HepG2 (cell line): Measurements from ENCODE around the gene B9D2. TPM values are rescaled to one million over a fixed set of nuclear protein-coding genes. Genes with fewer than 3 reads are reported as not detected.
A peak's percentile ranks its signal among the peaks of the same experiment; 100 is the strongest.

ENCODE experiments used
- BORCS8-MEF2B ChIP-seq: sonication (generic); formaldehyde crosslinking; IDR thresholded peaks from 2 replicates; pipeline ENCODE4 v1.8.0; 2022; ENCODE audit warnings: mild to moderate bottlenecking, missing genetic modification reagents
- CCAR2 ChIP-seq: fragments of 200-400 bp; formaldehyde crosslinking; optimal IDR thresholded peaks from 2 replicates; pipeline ENCODE3; 2018; ENCODE audit warnings: low read depth, mild to moderate bottlenecking, low read length, moderate library complexity
- DBP ChIP-seq: sonication (generic); formaldehyde crosslinking; IDR thresholded peaks from 2 replicates; pipeline ENCODE4 v1.4.0; 2020; ENCODE audit warnings: missing genetic modification reagents; ENCODE audit errors: not compliant biosample characterization
- EEA1 ChIP-seq: sonication (generic); formaldehyde crosslinking; IDR thresholded peaks from 2 replicates; pipeline ENCODE4 v1.5.1; 2020; ENCODE audit warnings: mild to moderate bottlenecking, missing genetic modification reagents, borderline replicate concordance
- ELF3 ChIP-seq: IDR thresholded peaks from 2 replicates; pipeline ENCODE4 v1.6.1; 2016; ENCODE audit warnings: missing genetic modification reagents, missing compliant biosample characterization
- EP300 ChIP-seq, 3 experiments: sonication (generic) in 1 of 3; formaldehyde crosslinking in 1 of 3; IDR thresholded peaks; 2 replicates each; pipeline versions ENCODE4 v1.5.1 to v1.6.1; 2011 to 2020; ENCODE audit warnings: low read depth in 2 of 3, low read length in 2 of 3, borderline replicate concordance in 1 of 3, improper control_type of control experiment in 1 of 3, mild to moderate bottlenecking in 1 of 3, missing genetic modification reagents in 1 of 3, moderate library complexity in 1 of 3
- FOXJ3 ChIP-seq: sonication (generic); formaldehyde crosslinking; IDR thresholded peaks from 2 replicates; pipeline ENCODE4 v1.4.0; 2020; ENCODE audit warnings: missing genetic modification reagents, mild to moderate bottlenecking, borderline replicate concordance
- GATAD1 ChIP-seq: IDR thresholded peaks from 2 replicates; pipeline ENCODE4 v1.6.1; 2016; ENCODE audit warnings: missing genetic modification reagents, missing compliant biosample characterization
- GLI4 ChIP-seq: sonication (generic); formaldehyde crosslinking; IDR thresholded peaks from 2 replicates; pipeline ENCODE4 v1.5.1; 2020; ENCODE audit warnings: missing genetic modification reagents, mild to moderate bottlenecking, moderate library complexity, borderline replicate concordance
- ISX ChIP-seq: sonication (generic); formaldehyde crosslinking; conservative IDR thresholded peaks from 2 replicates; pipeline ENCODE4 v1.5.0; 2020; ENCODE audit warnings: missing genetic modification reagents
- KDM5A ChIP-seq: fragments of 200-600 bp; sonication (generic); IDR thresholded peaks from 2 replicates; pipeline ENCODE4 v1.7.0; 2018; ENCODE audit warnings: antibody characterized with exemption, mild to moderate bottlenecking, low read length, borderline replicate concordance
- KDM5B ChIP-seq: sonication (generic); formaldehyde crosslinking; IDR thresholded peaks from 2 replicates; pipeline ENCODE4 v1.4.0; 2020; ENCODE audit warnings: missing genetic modification reagents, mild to moderate bottlenecking, borderline replicate concordance
- KMT2A ChIP-seq: sonication (generic); formaldehyde crosslinking; IDR thresholded peaks from 2 replicates; pipeline ENCODE4 v1.4.0; 2020; ENCODE audit warnings: missing genetic modification reagents
- PRMT3 ChIP-seq: sonication (generic); formaldehyde crosslinking; IDR thresholded peaks from 2 replicates; pipeline ENCODE4 v1.8.1; 2022; ENCODE audit warnings: low read depth, mild to moderate bottlenecking, moderate library complexity, missing genetic modification reagents, borderline replicate concordance
- RCOR2 ChIP-seq: IDR thresholded peaks from 2 replicates; pipeline ENCODE4 v1.6.1; 2016; ENCODE audit warnings: missing biosample characterization, missing genetic modification reagents
- RXRB ChIP-seq: IDR thresholded peaks from 2 replicates; pipeline ENCODE4 v1.6.1; 2016; ENCODE audit warnings: borderline replicate concordance, missing genetic modification reagents, missing compliant biosample characterization
- SCMH1 ChIP-seq: sonication (generic); formaldehyde crosslinking; IDR thresholded peaks from 2 replicates; pipeline ENCODE4 v1.9.0; 2021; ENCODE audit warnings: missing genetic modification reagents, mild to moderate bottlenecking, borderline replicate concordance
- ZBTB8A ChIP-seq: sonication (generic); formaldehyde crosslinking; IDR thresholded peaks from 2 replicates; pipeline ENCODE4 v1.4.0; 2020; ENCODE audit warnings: mild to moderate bottlenecking, low read depth, missing genetic modification reagents, borderline replicate concordance
- ZKSCAN5 ChIP-seq: sonication (generic); formaldehyde crosslinking; IDR thresholded peaks from 2 replicates; pipeline ENCODE4 v1.5.1; 2020; ENCODE audit warnings: mild to moderate bottlenecking, missing genetic modification reagents
- ZKSCAN8 ChIP-seq: IDR thresholded peaks from 2 replicates; pipeline ENCODE4 v1.6.1; 2016; ENCODE audit warnings: borderline replicate concordance, missing genetic modification reagents, missing compliant biosample characterization
- ZNF354B ChIP-seq: sonication (generic); formaldehyde crosslinking; IDR thresholded peaks from 2 replicates; pipeline ENCODE4 v1.8.0; 2022; ENCODE audit warnings: mild to moderate bottlenecking, missing genetic modification reagents
- ZNF746 ChIP-seq: sonication (generic); formaldehyde crosslinking; IDR thresholded peaks from 2 replicates; pipeline ENCODE4 v1.8.0; 2022; ENCODE audit warnings: mild to moderate bottlenecking, missing genetic modification reagents
- polyA plus RNA-seq, 8 experiments: library from polyadenylated mRNA; depleted of rRNA in 3 of 8; stranded (reverse) in 7 of 8; unstranded in 1 of 8; fragments of >200 nt; fragmentation: Illumina TruSeq in 4 of 8; extraction: Trizol in 4 of 8; gene quantifications; 2 replicates each; pipeline versions ENCODE4 v1.2.1 to v1.2.3, GENCODE V29; 2011 to 2016; ENCODE audit warnings: low read depth in 4 of 8, missing spikeins in 1 of 8, mixed read lengths in 1 of 8; ENCODE audit not compliant: insufficient read depth in 1 of 8
- total RNA-seq, 5 experiments: library from RNA; depleted of rRNA; stranded (reverse); fragments of >200 nt; fragmentation: Illumina TruSeq; extraction: Trizol; gene quantifications; 2 replicates each; pipeline ENCODE4 v1.2.3, GENCODE V29; 2016; ENCODE audit warnings: low read depth in 1 of 5
- TF ChIP-seq, protein P1 (sequence below): sonication (generic); formaldehyde crosslinking; IDR thresholded peaks from 2 replicates; pipeline ENCODE4 v1.4.0; 2020; ENCODE audit warnings: missing genetic modification reagents
- TF ChIP-seq, protein P2 (sequence below): sonication (generic); formaldehyde crosslinking; IDR thresholded peaks from 2 replicates; pipeline ENCODE4 v1.4.0; 2020; ENCODE audit warnings: missing genetic modification reagents
- TF ChIP-seq, protein P3 (sequence below): sonication (generic); formaldehyde crosslinking; IDR thresholded peaks from 2 replicates; pipeline ENCODE4 v1.4.0; 2020; ENCODE audit warnings: low read depth, mild to moderate bottlenecking, missing genetic modification reagents

Gene B9D2
- total and polyA plus RNA-seq, 2 of the 13 experiments (the other 11 are each of a cell fraction or from before 2014, with no cell fraction given): 3.1 to 4.4 TPM

DNA sequence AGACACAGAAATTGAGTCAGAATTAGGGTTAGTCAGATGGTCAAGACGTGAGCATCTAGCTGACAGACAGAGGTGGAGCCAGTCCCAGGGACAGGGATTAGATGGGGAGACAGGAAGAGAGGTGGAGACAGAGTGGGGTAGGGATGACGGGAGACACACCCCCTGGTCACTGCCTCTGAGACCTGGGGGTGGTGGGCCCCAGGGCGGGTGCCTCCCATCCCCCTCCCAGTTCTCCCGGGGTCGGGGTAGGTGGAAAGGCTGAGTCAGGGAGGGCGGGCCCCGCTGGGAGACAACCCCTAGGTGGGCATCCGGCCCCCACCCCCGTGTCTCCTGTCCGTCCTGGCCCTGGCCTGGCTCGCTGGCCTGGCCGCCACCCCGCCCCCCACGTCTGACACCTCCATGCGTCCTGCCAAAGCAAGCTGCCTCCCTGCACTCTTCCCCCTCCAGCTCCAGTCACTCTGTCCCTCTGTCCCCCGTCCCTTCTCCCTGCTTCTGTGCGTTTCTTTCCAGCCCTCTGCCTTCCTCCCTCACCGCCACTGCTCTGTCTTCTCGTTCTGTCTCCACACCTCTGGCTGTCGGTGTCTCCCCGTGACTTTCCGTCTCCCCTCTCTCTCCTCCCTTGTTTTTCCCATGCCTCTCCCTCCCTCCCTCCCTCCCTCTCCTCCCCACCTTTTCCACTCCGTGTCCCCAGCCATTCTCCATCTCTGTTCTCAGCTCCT, 38.9 kb downstream of the B9D2 start (continued):
- TF ChIP-seq ZKSCAN8 (0 out of 2 replicates have a peak, but pooled peaks have one; percentile 8), RCOR2 (CRISPR knock-in tag) (no peak), CCAR2 (no peak), GATAD1 (peak; percentile 35; the same call in 1 of the 2 replicates), BORCS8-MEF2B (CRISPR knock-in tag) (no peak), PRMT3 (no peak), KMT2A (no peak), ZBTB8A (CRISPR knock-in tag) (no peak), SCMH1 (CRISPR knock-in tag) (no peak), RXRB (peak; percentile 77; the same call in 1 of the 2 replicates), EP300 (IDR thresholded peaks at IDR 0.05; ENCODE audit: low read depth in 2 of 2, low read length in 2 of 2) (peak in 1 of 2 experiments; percentile 18; a peak in 1 of 4 replicates), EP300 (CRISPR knock-in tag; IDR thresholded peaks at IDR 0.05; ENCODE audit: borderline replicate concordance) (peak; percentile 58; the same call in 1 of the 2 replicates), KDM5B (CRISPR knock-in tag) (no peak), ZKSCAN5 (CRISPR knock-in tag) (no peak), ZNF746 (CRISPR knock-in tag) (peak; percentile 74; the same call in 1 of the 2 replicates), GLI4 (CRISPR knock-in tag) (no peak), ISX (CRISPR knock-in tag) (no peak), KDM5A (no peak), ZNF354B (CRISPR knock-in tag) (no peak), DBP (CRISPR knock-in tag) (no peak), FOXJ3 (CRISPR knock-in tag) (no peak), ELF3 (CRISPR knock-in tag) (peak; percentile 34; the same call in 1 of the 2 replicates), EEA1 (CRISPR knock-in tag) (no peak)
- TF ChIP-seq, protein P1, sequence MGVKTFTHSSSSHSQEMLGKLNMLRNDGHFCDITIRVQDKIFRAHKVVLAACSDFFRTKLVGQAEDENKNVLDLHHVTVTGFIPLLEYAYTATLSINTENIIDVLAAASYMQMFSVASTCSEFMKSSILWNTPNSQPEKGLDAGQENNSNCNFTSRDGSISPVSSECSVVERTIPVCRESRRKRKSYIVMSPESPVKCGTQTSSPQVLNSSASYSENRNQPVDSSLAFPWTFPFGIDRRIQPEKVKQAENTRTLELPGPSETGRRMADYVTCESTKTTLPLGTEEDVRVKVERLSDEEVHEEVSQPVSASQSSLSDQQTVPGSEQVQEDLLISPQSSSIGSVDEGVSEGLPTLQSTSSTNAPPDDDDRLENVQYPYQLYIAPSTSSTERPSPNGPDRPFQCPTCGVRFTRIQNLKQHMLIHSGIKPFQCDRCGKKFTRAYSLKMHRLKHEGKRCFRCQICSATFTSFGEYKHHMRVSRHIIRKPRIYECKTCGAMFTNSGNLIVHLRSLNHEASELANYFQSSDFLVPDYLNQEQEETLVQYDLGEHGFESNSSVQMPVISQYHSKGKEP (CRISPR knock-in tag): no peak
- TF ChIP-seq, protein P2, sequence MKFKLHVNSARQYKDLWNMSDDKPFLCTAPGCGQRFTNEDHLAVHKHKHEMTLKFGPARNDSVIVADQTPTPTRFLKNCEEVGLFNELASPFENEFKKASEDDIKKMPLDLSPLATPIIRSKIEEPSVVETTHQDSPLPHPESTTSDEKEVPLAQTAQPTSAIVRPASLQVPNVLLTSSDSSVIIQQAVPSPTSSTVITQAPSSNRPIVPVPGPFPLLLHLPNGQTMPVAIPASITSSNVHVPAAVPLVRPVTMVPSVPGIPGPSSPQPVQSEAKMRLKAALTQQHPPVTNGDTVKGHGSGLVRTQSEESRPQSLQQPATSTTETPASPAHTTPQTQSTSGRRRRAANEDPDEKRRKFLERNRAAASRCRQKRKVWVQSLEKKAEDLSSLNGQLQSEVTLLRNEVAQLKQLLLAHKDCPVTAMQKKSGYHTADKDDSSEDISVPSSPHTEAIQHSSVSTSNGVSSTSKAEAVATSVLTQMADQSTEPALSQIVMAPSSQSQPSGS (CRISPR knock-in tag): no peak
- TF ChIP-seq, protein P3, sequence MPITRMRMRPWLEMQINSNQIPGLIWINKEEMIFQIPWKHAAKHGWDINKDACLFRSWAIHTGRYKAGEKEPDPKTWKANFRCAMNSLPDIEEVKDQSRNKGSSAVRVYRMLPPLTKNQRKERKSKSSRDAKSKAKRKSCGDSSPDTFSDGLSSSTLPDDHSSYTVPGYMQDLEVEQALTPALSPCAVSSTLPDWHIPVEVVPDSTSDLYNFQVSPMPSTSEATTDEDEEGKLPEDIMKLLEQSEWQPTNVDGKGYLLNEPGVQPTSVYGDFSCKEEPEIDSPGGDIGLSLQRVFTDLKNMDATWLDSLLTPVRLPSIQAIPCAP (CRISPR knock-in tag): no peak
